Mucosa of stomach (tissue), 1 donor: ENCODE data around the gene ALOX5AP.

Experiments
- H3K27me3 ChIP-seq: one replicate; pipeline ENCODE4 v1.7.0; 2013; ENCODE audit warnings: mild to moderate bottlenecking, low read length; ENCODE audit not compliant: control insufficient read depth, insufficient read depth
- H3K36me3 ChIP-seq: one replicate; pipeline ENCODE4 v1.7.0; 2013; ENCODE audit warnings: low read length; ENCODE audit not compliant: control insufficient read depth, insufficient read depth
- H3K4me1 ChIP-seq: one replicate; pipeline ENCODE4 v1.7.0; 2013; ENCODE audit warnings: mild to moderate bottlenecking, low read length; ENCODE audit not compliant: control insufficient read depth, insufficient read depth
- H3K4me3 ChIP-seq: one replicate; pipeline ENCODE4 v1.7.0; 2013; ENCODE audit warnings: low read length
- H3K9ac ChIP-seq: one replicate; pipeline ENCODE4 v1.7.0; 2013; ENCODE audit warnings: mild to moderate bottlenecking, low read length, moderate library complexity
- H3K9me3 ChIP-seq: one replicate; pipeline ENCODE4 v1.7.0; 2013; ENCODE audit warnings: mild to moderate bottlenecking, low read length, moderate library complexity; ENCODE audit not compliant: control insufficient read depth
- donor health status: Pancreatic carcinoma.

The ALOX5AP gene

DNA sequence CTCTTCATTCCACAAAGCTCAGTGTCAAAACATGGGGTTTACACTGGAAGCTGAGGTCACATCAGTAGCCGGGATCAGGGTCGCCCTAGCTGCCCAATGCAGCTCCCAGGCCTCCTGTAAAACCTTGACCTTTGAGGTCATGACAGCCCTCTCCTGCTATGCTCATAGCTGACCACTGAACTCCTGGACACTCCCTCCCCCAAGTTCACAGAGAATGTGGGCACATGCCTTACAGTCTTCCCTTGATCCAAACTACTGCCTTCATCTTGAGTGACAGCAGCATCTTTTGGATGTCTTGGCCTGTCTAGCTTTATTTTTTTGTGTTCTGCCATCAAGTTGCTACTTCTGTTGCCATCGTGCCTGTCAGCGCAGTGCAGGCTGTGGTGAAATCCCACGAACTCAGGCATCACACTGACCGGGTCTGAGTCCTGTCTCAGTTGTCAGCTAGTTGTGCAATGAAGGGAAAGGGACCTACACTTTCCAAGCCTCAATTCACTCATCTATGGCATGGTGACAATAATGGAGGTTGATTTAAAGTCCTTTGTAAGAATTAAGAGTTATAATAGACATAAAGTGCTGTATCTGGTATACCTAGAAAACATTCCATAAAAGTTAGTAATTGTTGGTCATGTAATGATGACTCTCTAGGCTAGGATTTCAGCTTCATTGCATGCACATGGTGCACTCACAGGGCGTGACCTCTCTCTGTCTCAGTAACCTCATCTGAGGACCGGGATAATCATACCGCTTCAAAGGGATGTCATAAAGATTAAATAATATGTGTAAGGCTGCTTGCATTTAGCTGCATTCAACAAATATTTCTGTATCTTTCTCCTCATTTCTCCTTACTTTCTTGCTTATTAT is 16.4 kb upstream of the ALOX5AP start:
- H3K9me3 ChIP-seq, result no peaks in the 10 kb centered on the region
- no peaks in the 10 kb centered on the region for H3K27me3 ChIP-seq
- no peak overlapping the region for H3K9ac ChIP-seq
- no peaks in the 10 kb centered on the region for H3K36me3 ChIP-seq
- no peaks in the 10 kb centered on the region for H3K4me1 ChIP-seq
- no peak overlapping the region for H3K4me3 ChIP-seq

DNA sequence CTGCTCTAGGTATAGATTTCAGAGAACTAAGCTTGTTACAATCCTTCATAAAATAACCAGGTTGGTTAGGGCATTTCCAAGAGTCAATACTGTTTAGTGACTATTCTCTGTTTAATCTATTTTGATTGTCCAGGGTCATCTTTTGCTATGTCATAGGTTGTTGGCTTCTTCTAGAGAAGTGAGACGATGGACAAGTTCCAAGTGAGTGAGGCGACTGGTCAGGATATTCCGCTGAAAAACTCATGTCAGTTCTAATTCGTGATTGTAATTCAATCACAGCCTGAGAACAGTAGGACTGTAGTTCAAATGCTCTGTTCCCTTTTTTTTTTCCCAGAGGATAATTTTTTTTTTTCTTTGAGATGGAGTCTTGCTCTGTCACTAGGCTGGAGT is 15.8 kb upstream of the ALOX5AP start:
- no peaks in the 10 kb centered on the region for H3K36me3 ChIP-seq
- H3K27me3 ChIP-seq, result no peaks in the 10 kb centered on the region
- no peak overlapping the region for H3K4me3 ChIP-seq
- no peaks in the 10 kb centered on the region for H3K9me3 ChIP-seq
- no peak overlapping the region for H3K9ac ChIP-seq
- no peaks in the 10 kb centered on the region for H3K4me1 ChIP-seq

GRCh38 chr13:30720172-30720869 is 15.0 kb upstream of the ALOX5AP start:
- Histone ChIP-seq H3K36me3 (no peaks in the 10 kb centered on the region), H3K9me3 (no peaks in the 10 kb centered on the region), H3K9ac (no peak overlapping the region), H3K27me3 (no peaks in the 10 kb centered on the region), H3K4me1 (no peaks in the 10 kb centered on the region), H3K4me3 (no peak overlapping the region)

DNA sequence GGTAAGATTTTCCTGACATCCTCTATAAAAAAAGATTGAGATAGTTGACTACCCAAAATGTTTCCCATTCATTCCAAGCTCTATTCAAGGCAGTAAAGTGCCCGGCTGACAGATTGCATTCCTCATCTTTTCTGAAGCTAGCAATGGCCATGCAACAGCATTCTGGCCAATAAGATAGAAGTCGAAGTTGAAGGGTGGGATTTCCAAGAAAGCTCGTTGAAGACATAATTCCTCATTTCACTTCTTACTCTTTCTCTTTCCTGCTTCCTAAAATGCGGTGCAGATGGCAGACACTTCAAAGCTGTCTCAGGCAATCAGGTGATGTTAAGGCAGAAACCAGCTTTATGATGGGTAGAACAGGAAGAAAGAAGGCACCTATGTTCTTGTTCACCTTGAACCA is 13.4 kb upstream of the ALOX5AP start:
- H3K27me3 ChIP-seq, result no peaks in the 10 kb centered on the region

GRCh38 chr13:30722361-30722760 is 13.0 kb upstream of the ALOX5AP start:
- Histone ChIP-seq H3K9me3 (no peaks in the 10 kb centered on the region), H3K4me1 (no peaks in the 10 kb centered on the region), H3K27me3 (no peaks in the 10 kb centered on the region), H3K9ac (no peak overlapping the region), H3K4me3 (no peak overlapping the region), H3K36me3 (no peaks in the 10 kb centered on the region)

More for the DNA sequence above, 13.4 kb upstream of the ALOX5AP start:
- Histone ChIP-seq H3K4me3 (no peak overlapping the region), H3K36me3 (no peaks in the 10 kb centered on the region), H3K4me1 (no peaks in the 10 kb centered on the region), H3K9me3 (no peaks in the 10 kb centered on the region), H3K9ac (no peak overlapping the region)

- no peaks in the 10 kb centered on the region for H3K27me3 ChIP-seq
- H3K9ac ChIP-seq, result no peak overlapping the region
- no peaks in the 10 kb centered on the region for H3K36me3 ChIP-seq
- H3K4me3 ChIP-seq, result no peak overlapping the region
- H3K9me3 ChIP-seq, result no peaks in the 10 kb centered on the region
- no peaks in the 10 kb centered on the region for H3K4me1 ChIP-seq
Observed at GRCh38 chr13:30724778-30725177, 10.6 kb upstream of the ALOX5AP start.

GRCh38 chr13:30725326-30726085 is 9.8 kb upstream of the ALOX5AP start:
- no peaks in the 10 kb centered on the region for H3K4me1 ChIP-seq
- no peaks in the 10 kb centered on the region for H3K36me3 ChIP-seq
- H3K27me3 ChIP-seq, result no peaks in the 10 kb centered on the region
- H3K4me3 ChIP-seq, result no peak overlapping the region
- H3K9me3 ChIP-seq, result no peaks in the 10 kb centered on the region
- no peak overlapping the region for H3K9ac ChIP-seq

- Histone ChIP-seq H3K4me1 (no peaks in the 10 kb centered on the region), H3K9ac (no peak overlapping the region), H3K36me3 (no peaks in the 10 kb centered on the region), H3K9me3 (no peaks in the 10 kb centered on the region), H3K4me3 (no peak overlapping the region), H3K27me3 (peaks cover 4% of the 10 kb centered on the region)
Observed at GRCh38 chr13:30726192-30726591, 9.2 kb upstream of the ALOX5AP start.

DNA sequence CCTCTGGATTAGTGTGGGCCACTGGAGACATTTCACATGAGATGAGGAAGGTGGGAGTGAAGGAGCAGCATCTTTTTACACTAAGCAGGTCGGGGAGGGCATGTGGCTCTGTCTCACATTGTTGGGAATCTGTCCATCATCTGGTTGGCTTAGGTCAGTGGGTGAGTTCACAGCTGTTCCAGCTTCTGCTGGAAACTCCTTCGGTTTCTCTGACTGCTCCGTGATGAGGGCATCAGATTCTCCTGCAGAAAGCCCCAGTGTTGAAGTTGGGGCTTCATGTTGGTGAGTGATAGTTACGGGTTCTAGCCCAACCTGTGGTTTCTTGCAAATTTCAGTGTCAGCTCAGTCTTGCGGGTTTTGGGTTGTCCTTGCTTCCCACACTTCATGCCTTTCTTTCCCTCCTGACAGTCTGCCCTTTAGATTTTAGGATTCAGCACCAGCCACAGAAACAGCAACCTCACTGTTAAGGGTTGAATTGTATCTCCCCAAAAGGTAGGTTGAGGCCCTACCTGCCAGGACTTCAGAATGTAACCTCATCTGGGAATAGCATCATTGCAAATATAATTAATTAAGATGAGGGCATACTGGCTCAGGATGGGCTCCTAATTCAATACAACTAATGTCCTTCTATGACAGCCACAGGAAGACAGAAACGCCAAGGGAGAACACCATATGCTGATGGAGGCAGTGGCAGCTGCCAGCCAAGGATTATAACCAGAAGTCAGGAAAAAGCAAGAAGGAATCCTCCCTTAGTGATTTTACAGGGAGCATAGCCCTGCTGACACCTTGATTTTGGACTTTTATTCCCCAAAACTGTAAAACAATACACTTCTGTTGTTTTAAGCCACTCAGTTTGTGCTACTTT is 7.6 kb upstream of the ALOX5AP start:
- Histone ChIP-seq H3K27me3 (peaks cover 17% of the 10 kb centered on the region), H3K9me3 (no peaks in the 10 kb centered on the region), H3K36me3 (no peaks in the 10 kb centered on the region), H3K9ac (no peak overlapping the region), H3K4me3 (no peak overlapping the region), H3K4me1 (no peaks in the 10 kb centered on the region)

DNA sequence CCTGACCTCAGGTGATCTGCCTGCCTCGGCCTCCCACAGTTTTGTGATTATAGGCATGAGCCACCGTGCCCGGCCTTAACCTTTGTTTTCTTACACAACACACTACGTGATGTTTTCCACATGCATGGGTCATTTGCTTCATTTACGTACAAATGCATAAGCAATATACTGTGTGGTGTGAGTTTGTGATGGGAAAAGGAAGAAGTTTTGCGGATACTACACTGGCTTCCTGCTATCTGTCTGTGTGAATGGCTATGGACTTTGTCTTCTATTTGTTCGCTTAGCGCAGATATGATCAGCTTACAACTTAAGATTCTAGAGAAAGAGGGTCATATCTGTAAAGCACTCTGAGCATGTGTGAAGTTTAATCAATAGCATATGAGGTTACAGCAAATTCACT is 5.5 kb upstream of the ALOX5AP start:
- no peak overlapping the region for H3K4me3 ChIP-seq

GRCh38 chr13:30730526-30730925 is 4.8 kb upstream of the ALOX5AP start:
- Histone ChIP-seq H3K4me3 (no peak overlapping the region), H3K36me3 (no peaks in the 10 kb centered on the region), H3K27me3 (peaks cover 17% of the 10 kb centered on the region), H3K4me1 (no peaks in the 10 kb centered on the region), H3K9me3 (no peaks in the 10 kb centered on the region), H3K9ac (no peak overlapping the region)

More for the DNA sequence above, 5.5 kb upstream of the ALOX5AP start:
- H3K4me1 ChIP-seq, result no peaks in the 10 kb centered on the region
- H3K9me3 ChIP-seq, result no peaks in the 10 kb centered on the region
- H3K27me3 ChIP-seq, result peaks cover 17% of the 10 kb centered on the region
- H3K36me3 ChIP-seq, result no peaks in the 10 kb centered on the region
- no peak overlapping the region for H3K9ac ChIP-seq
